HepG2 (cell line): ENCODE results near the gene EEF1AKMT4.

Experiments used
- CTCF ChIP-seq: sonication (generic); formaldehyde crosslinking; IDR thresholded peaks from 2 replicates; pipeline ENCODE4 v1.5.0; 2020; ENCODE audit warnings: mild to moderate bottlenecking, missing genetic modification reagents, moderate library complexity
- EP300 ChIP-seq, 3 experiments: sonication (generic) in 1 of 3; formaldehyde crosslinking in 1 of 3; IDR thresholded peaks; 2 replicates each; pipeline versions ENCODE4 v1.5.1 to v1.6.1; 2011 to 2020; ENCODE audit warnings: low read depth in 2 of 3, low read length in 2 of 3, borderline replicate concordance in 1 of 3, improper control_type of control experiment in 1 of 3, mild to moderate bottlenecking in 1 of 3, missing genetic modification reagents in 1 of 3, moderate library complexity in 1 of 3
- FOXM1 ChIP-seq: sonication (generic); formaldehyde crosslinking; IDR thresholded peaks from 2 replicates; pipeline ENCODE4 v1.5.0; 2020; ENCODE audit warnings: missing genetic modification reagents
- KLF6 ChIP-seq: IDR thresholded peaks from 2 replicates; pipeline ENCODE4 v1.8.0; 2016; ENCODE audit warnings: missing biosample characterization, missing genetic modification reagents
- TAF1 ChIP-seq: sonication (generic); formaldehyde crosslinking; IDR thresholded peaks from 2 replicates; pipeline ENCODE4 v1.4.0; 2020; ENCODE audit warnings: missing genetic modification reagents
- ZNF274 ChIP-seq: sonication (generic); formaldehyde crosslinking; IDR thresholded peaks from 2 replicates; pipeline ENCODE4 v1.5.1; 2020; ENCODE audit warnings: mild to moderate bottlenecking, missing genetic modification reagents

GRCh38 chr3:184258926-184259325 lies 9.5 kb downstream of the EEF1AKMT4 start:
- TF ChIP-seq TAF1 (CRISPR knock-in tag), result no peak
- TF ChIP-seq ZNF274 (CRISPR knock-in tag), result no peak
- TF ChIP-seq KLF6, result no peak
- no peak for TF ChIP-seq FOXM1 (CRISPR knock-in tag)
- no peak for TF ChIP-seq CTCF (CRISPR knock-in tag)
- TF ChIP-seq EP300 (IDR thresholded peaks at IDR 0.05; ENCODE audit: low read depth in 2 of 2, low read length in 2 of 2), result no peak
- no peak for TF ChIP-seq EP300 (CRISPR knock-in tag; IDR thresholded peaks at IDR 0.05; ENCODE audit: borderline replicate concordance)
